LNCaP clone FGC (cell line): Measurements from ENCODE around the gene BABAM2.

Experiments used
- DNase-seq: peaks from one replicate; pipeline ENCODE4 v3.0.0-alpha.2; 2011; ENCODE audit warnings: low read depth
- H3K4me3 ChIP-seq: 2 replicates; pipeline ENCODE4 v1.5.1; 2011; ENCODE audit warnings: mild to moderate bottlenecking, low read depth, low read length, control low read depth
- TF ChIP-seq, protein P1 (sequence below): IDR thresholded peaks from 2 replicates; pipeline ENCODE4 v1.5.1; 2012; ENCODE audit warnings: mild to moderate bottlenecking; ENCODE audit not compliant: control insufficient read depth, insufficient read depth; ENCODE audit errors: extremely low read depth

BABAM2 gene

DNA sequence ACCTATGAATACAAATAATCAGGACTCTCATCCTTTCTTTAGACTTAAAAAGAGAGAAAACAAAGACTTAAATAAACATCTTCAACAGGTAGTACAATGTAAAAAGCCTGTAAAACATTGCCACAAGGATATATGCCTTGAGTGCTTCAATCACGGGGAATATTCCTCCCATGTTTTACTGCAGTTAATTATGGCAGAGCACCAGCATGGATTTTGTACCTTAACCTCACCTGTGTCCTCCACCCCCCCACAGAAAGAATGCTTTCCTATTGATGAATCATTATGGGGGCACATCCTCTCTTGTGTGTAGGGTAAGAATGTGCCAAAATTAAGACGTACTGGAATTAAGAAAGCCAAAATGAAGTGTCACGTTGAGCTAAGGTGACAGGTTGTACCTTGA, 312.2 kb downstream of the BABAM2 start:
- TF ChIP-seq, protein P1, sequence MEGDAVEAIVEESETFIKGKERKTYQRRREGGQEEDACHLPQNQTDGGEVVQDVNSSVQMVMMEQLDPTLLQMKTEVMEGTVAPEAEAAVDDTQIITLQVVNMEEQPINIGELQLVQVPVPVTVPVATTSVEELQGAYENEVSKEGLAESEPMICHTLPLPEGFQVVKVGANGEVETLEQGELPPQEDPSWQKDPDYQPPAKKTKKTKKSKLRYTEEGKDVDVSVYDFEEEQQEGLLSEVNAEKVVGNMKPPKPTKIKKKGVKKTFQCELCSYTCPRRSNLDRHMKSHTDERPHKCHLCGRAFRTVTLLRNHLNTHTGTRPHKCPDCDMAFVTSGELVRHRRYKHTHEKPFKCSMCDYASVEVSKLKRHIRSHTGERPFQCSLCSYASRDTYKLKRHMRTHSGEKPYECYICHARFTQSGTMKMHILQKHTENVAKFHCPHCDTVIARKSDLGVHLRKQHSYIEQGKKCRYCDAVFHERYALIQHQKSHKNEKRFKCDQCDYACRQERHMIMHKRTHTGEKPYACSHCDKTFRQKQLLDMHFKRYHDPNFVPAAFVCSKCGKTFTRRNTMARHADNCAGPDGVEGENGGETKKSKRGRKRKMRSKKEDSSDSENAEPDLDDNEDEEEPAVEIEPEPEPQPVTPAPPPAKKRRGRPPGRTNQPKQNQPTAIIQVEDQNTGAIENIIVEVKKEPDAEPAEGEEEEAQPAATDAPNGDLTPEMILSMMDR, result no peak
- no peak for DNase-seq

DNA sequence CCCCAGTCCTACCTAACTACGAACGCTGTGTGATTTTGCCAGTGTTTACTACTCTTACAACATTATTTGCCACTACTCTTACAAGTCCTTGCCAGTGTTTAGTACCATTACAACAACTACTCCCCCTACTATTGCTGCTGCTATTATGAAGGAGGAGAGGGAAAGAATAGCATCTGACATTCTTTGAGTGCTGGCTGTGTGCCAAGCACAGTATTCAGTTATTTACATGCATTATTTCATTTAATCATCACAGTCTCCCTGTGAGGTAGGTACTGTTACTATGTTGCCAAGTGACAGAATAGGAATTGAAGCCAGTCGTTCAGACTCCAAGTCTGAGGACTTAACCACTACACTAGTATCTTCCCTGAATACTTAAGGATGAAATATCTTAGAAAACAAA, 316.2 kb downstream of the BABAM2 start:
- H3K4me3 ChIP-seq, result no peak overlapping the region
- DNase-seq, result no peak
- TF ChIP-seq, protein P1, result no peak

More for the DNA sequence above, 312.2 kb downstream of the BABAM2 start:
- no peak overlapping the region for H3K4me3 ChIP-seq

DNA sequence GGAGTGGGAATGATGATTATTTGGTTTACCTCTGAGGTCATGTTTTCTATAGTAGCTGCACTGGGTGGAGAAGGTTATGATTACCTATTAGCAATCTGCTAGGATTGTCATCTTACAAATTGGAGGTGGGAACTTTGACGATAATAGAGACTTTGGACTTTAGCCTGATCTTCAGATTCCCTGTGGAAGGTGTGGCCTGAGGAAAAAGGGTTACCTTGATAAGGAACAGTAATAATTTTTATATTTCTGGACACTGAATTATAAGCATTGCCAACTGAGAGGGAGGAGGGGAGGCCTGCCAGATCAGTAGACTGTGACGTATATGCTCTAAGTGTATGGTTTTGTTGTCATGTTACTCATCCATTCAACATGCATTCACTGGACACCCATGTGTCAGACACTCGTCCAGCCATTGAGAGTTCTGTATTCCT, 318.7 kb downstream of the BABAM2 start:
- H3K4me3 ChIP-seq, result no peak overlapping the region
- TF ChIP-seq, protein P1, result no peak
- DNase-seq, result no peak

DNA sequence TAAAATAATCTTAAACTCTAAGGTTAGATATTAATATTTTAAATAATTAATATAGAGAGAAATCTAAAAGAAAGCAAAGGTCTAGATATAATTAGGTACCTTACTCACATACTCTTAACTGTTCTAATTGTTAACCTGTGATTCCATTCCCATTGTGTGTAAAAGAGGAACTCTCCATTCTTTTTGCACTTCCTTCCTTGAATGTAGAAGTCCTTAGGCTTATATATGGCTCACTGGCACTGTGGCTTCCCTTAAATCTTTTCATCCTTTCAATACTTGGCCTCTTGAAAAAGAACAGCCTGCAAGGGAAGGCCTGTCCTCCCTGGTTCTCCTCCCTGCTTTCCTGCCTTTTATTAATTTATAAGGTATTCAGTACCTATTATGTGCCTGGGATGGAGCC, 319.3 kb downstream of the BABAM2 start:
- DNase-seq, result no peak
- TF ChIP-seq, protein P1, result no peak

GRCh38 chr2:28210535-28210934, 320.0 kb downstream of the BABAM2 start:
- TF ChIP-seq, protein P1, result no peak
- DNase-seq, result no peak
- H3K4me3 ChIP-seq, result no peak overlapping the region

More for the DNA sequence above, 319.3 kb downstream of the BABAM2 start:
- no peak overlapping the region for H3K4me3 ChIP-seq

GRCh38 chr2:28216331-28216730, 325.8 kb downstream of the BABAM2 start:
- no peak for DNase-seq
- TF ChIP-seq, protein P1, result no peak

DNA sequence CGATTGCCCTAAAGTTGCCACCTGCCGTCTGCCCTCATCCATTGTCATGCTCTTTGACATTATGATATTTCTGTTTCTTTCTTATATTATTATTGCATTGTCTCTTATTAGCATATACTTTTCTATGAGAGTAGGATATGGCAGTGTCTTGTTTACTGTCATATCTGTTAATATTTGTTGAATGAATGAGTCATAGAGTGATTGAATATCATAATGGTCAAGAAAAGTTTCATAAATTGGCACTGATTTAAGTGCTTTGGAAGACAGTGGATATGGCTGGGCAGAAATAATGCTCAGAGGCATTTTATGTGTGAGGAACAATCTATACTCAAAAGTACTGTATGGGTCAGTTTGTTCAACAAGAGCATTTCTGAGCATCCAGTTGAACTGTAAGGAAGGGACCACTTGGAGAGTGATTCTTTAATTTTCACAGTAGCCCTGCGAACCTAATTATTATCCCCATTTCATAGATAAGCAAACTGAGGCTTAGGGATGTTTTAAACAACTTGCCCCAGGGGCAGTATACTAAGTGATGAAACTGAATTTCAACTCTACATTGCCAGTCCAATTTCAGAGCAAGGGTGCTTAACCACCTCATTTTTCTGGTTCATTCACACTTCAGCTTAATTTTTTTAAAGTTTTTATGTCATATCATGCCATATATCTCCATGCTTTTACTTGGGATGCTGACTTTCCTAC, 326.7 kb downstream of the BABAM2 start:
- DNase-seq, result no peak
- TF ChIP-seq, protein P1, result no peak
- no peak overlapping the region for H3K4me3 ChIP-seq

More at GRCh38 chr2:28216331-28216730, 325.8 kb downstream of the BABAM2 start:
- H3K4me3 ChIP-seq, result no peak overlapping the region
